ENCODE data around the gene RRAGB.
A peak's percentile ranks its signal among the peaks of the same experiment; 100 is the strongest.
"Not testable (repeated sequence)": the region's sequence is repeated elsewhere in the genome, so short reads cannot be mapped to it uniquely, and the experiment has no call there.

The RRAGB gene, protein sequence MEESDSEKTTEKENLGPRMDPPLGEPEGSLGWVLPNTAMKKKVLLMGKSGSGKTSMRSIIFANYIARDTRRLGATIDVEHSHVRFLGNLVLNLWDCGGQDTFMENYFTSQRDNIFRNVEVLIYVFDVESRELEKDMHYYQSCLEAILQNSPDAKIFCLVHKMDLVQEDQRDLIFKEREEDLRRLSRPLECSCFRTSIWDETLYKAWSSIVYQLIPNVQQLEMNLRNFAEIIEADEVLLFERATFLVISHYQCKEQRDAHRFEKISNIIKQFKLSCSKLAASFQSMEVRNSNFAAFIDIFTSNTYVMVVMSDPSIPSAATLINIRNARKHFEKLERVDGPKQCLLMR

DNA sequence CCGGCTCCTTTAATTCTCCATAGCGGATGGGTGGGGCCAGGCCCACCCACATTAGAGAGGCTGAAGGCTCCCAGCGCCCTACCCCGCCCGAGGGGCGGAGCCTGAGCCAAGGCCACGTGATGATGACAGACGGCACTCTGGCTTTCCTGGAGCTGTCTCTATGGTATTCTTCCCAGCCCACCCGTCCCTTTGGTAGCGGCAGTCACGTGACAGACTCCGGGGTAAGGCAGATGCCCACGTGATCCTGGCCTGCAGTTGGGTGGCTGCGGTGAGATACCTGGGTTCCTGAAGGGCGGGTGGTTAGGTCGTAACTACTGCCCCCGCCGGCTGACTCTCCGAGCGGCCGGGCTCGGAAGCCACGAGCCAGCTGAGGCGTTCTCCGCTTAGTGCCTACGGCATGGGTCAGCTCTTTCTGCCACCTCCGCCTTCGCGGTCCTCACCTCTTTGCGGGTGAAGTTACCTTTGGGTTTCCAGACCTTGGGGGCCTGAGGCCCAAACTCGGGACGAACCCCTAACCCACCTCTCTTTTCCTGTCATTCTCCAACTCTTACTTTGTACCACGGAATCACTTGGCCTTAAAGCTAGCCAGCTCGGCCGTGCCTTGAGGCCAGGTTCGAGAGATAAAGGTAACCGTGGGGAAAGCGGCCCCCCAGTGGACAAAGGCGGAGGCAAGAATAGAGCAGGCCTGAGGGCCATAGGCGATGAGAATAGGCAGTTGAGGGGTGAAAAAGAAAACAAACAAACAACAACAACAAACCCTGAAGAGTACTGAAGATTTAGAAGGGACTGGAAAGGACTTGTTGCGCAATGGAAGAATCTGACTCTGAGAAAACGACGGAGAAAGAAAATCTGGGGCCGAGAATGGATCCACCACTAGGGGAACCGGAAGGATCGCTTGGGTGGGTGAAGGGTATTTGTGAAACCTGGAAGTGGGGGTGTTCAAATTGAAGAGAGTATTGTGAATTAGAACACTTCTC is at the start of gene RRAGB:
Gene RRAGB (plus strand): TSS at position 229 of the 977 bp plus-strand sequence. CDS start 579 bp downstream, at position 808.
- peak; percentile 90 for DNase-seq

DNA sequence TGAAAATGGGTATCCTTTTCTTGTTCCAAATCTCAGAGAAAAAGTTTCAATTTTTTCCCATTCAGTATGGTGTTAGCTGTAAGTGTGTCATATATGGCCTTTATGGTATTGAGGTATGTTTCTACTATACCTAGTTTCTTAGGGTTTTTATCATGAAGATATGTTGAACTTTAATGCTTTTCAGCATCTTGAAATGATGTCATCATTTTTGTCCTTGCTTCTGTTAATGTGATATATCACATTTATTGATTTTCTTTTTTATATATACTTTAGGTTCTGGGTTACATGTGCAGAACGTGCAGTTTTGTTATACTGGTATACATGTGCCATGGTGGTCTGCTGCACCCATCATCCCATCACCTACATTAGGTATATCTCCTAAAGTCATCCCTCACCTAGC is 49.5 kb upstream of the RRAGB start:
- no peak for DNase-seq

DNA sequence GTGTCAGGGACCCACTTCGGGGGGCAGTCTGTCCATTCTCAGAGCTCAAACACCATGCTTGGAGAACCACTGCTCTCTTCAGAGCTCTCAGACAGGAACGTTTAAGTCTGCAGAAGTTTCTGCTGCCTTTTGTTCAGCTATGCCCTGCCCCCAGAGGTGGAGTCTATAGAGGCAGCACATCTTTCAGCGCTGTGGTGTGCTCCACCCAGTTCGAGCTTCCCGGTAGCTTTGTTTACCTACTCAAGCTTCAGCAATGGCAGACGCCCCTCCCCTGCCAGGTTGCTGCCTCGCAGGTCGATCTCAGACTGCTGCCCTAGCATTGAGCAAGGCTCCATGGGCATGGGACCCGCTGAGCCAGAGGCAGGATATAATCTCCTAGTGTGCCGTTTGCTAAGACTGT is 29.0 kb upstream of the RRAGB start:
- not testable (repeated sequence) for DNase-seq

DNA sequence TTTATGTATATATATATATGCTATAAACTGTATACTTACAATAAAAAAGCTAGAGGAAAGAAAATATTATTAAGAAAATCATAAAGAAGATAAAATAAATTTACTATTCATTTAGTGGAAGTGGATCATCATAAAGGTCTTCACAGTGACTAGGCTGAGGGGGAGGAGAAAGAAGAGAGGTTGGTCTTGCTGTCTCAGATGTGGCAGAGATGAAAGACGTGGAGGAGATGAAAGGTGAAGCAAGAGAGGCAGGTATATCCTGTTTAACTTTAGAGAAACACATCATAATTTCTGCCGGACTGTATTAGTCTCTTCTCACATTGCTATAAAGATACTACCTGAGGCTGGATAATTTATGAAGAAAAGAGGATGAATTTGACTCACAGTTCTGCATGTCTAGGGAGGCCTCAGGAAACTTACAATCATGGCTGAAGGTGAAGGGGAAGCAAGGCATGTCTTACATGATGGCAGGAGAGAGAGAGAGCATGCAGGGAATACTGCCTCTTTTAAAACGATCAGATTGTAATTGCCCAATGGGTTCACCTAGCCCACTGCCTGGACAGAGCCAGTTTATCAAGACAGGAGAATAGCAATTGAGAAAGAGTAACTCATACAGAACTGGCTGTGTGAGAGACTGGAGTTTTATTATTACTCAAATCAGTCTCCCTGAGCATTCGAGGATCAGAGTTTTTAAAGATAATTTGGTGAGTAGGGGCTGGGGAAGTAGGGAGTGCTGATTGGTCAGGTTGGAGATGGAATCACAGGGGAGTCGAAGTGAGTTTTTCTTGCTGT is 22.1 kb upstream of the RRAGB start:
- DNase-seq, result no peak

DNA sequence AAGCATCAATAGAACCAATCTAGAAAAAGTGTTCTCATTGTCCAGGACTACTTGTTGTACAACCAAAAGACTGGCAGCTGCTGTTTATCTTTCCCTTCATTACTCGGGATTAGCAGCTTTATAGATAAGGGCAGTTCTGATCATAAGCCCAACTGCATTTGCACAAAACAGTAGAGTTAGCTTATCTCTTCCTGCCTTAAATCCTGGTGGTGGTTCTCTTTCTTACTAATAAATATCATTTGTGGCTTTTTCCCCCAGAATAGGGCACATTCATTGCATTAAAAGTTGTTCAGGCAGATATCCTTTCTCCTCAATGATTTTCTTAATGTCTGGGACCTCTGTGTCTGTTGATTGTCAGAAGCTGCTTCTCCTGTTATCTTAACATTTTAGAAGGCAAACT is 20.2 kb upstream of the RRAGB start:
- DNase-seq, result no peak

DNA sequence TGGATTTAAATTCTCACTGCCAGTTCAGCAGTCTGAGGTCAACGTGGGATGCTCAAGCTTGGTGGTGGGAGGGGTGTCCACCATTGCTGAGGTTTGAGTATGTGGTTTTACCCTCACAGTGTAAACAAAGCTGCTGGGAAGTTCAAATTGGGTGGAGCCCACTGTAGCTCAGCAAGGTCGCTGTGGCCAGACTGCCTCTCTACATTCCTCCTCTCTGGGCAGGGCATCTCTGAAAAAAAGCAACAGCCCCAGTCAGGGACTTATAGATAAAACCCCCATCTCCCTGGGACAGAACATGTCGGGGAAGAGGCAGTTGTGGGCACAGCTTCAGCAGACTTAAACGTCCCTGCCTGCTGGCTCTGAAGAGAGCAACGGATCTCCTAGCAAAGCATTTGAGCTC is 14.9 kb upstream of the RRAGB start:
- no peak for DNase-seq

DNA sequence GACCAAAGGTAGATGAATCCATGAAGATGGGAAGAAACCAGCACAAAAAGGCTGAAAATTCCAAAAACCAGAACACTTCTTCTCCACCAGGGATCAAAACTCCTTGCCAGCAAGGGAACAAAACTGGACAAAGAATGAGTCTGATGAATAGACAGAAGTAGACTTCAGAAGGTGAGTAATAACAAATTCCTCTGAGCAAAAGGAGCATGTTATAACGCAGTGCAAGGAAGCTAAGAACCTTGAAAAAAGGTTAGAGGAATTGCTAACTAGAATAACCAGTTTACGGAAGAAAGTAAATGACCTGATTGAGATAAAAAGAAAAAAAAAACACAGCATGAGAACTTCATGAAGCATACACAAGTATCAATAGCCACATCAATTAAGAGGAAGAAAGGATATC is 14.1 kb upstream of the RRAGB start:
- not testable (repeated sequence) for DNase-seq

DNA sequence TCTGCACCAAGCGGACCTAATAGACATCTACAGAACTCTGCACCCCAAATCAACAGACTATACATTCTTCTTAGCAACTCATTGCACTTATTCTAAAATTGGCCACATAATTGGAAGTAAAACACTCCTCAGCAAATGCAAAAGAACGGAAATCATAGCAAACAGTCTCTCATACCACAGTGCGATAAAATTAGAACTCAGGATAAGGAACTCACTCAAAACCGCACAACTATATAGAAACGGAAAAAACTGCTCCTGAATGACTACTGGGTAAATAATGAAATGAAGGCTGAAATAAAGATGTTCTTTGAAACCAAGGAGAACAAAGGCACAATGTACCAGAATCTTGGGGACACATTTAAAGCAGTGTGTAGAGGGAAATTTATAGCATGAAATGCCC is 12.5 kb upstream of the RRAGB start:
- DNase-seq, result not testable (repeated sequence)

DNA sequence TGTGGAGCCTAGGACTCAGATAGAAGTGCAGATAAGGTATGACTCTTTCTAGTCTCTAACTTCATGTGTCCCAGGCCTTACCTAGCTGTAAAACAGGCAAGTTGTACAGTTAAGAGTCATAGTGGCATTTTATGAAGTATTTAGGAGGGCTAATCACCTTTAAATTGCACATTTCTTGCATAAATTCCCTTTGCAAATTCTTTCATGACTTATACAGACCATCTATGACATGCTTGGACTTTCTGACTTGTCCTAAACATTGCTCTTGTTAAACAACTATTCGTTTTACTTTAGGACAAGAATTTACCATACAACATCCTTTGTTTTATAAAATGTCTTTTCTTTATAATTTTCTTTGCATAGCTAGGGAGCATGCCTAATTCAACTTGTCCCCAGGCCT is 7.8 kb upstream of the RRAGB start:
- no peak for DNase-seq

DNA sequence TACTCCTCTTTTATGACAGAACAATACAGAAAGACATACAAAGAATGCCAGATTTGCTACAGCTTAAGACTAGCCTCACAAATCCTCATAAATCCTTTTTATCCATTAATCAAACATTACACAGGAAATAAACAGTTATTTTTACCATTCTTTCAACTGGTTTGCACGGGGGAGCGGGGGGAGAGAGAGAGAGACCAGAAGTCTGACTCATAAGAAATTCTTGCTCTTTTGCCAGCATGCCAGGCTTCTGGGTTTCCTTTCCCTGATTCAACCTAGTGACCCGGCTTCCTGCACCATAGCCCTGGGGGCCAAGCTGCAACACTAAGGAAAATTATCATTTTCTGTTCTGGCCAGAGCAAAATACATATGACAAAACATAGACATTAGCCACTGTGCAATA is 6.8 kb upstream of the RRAGB start:
- no peak for DNase-seq

DNA sequence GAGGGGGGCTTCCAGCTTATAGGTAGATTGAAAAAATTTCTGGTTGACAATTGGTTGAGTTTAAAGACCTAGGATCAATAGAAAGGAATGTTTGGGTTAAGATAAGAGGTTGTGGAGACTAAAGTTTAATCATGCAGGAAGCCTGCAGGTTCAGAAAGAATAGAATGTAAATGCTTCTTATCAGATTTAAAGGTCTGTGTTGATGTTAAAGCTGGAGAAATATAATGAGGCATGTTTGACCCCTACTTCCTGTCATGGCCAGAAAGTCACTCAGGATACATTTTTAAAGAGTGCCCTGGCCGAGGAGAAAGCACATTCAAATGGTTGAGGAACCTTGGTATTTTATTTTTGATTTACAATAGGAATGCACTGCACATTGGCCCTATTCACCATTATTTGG is 3.9 kb upstream of the RRAGB start:
- no peak for DNase-seq

DNA sequence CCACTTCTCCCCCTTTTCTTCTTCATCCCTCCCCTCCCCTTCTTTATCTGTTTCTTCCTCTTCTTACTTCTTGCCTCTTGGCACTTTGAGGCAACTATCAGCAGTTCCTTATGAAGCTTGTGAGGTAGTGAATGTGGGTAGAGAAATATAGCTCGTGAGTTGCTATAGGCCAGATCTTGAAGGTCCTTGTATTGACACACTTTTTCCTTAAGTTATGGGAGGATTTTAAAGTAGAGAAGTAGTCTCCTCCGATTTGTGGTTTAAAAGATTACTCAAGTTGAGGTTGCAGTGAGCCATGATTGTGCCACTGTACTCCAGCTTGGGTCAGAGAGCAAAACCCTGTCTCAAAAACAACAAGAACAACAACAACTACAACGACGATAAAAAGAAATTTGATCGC is 3.4 kb upstream of the RRAGB start:
- DNase-seq, result no peak

DNA sequence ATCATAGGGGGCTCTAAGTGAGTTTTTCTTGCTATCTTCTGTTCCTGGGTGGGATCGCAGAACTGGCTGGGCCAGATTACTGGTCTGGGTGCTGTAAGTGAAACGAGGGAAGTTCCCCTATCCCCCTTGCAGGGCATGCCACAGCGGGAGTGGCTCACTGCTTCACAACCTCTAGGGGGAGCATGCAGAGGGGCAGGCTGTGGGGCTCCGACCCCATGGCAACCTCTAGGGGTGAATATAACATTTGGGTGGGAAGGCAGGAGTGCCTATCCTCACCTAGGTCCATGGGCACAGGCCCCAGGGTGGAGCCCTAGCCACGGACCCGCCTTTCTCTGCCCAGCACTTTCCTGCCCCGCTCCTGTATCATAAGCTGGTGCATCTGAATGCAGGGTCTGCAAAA is 1.7 kb upstream of the RRAGB start:
- DNase-seq, result no peak

DNA sequence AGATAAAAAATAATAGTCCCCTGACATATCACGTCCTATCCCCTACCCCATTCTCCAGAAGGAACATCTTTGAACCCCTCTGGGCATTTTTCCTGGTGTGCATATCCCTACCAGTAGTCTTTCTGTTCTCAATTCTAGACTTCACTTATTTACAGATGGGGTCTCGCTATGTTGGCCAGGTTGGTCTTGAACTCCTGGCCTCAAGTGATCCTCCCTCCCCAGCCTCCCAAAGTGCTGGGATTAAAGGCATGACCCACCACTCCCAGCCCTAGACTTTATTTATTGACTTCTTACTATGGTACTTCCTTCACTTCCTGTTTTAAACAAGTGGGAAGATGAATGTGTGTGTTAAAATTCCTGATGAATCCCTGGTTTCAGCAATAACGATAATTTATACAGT is 612 bp upstream of the RRAGB start:
- DNase-seq, result no peak

DNA sequence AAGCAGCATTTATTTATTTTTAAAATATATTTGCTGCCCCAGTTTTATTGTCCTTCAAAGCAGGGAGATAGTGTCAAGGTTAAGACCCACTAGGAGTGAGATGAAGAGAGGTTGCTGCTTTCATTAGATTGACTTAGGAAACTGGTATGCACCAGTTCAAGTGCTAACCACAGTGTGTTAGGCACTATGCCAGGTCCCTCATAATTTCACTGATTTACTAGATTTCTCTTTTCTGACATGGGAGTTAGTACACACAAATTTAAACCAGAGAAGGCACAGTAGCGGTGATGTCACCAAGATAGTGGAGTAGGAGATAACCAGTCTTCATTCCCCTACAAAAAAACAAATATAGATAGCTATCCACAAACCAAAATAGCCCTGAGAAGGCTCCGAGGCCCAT is 14.3 kb downstream of the RRAGB start:
- no peak for DNase-seq

DNA sequence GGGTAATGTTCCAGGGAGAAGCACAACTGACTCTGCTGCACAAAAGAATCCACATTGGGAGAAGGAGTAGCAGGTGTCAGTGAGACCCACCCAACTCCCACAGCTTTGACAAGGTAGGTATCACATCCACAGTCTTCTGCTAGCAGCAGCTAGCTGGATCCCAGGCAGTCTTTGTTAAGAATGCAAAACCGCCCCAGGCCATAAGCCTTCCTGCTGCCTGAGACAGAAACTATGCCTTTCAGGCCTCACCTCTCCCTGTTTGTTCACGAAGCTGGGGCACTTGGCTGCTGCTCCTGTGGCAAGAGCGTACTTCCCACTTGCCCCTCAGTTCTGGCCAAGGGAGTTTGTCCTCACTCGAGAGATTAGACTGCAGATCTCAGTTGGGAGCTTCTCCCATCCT is 21.4 kb downstream of the RRAGB start:
- DNase-seq, result no peak

DNA sequence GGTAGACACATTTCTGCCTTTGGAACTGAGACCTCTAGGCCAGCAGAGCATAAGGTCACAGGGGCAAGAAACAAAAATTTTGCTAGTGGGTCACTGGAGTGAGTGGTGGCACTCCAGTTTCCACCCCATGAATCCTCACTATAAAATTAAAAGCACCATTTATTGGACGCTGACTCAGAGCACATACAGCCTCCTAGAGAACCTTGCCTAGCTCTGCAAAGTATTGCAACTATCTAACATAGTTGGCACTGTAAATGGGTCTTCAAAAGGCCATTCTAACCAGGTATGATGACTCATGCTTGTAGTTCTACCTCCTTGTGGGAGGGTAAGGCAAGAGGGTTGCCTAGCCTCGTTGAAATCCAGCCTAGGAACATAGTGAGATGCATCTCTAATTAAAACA is 25.1 kb downstream of the RRAGB start:
- no peak for DNase-seq

DNA sequence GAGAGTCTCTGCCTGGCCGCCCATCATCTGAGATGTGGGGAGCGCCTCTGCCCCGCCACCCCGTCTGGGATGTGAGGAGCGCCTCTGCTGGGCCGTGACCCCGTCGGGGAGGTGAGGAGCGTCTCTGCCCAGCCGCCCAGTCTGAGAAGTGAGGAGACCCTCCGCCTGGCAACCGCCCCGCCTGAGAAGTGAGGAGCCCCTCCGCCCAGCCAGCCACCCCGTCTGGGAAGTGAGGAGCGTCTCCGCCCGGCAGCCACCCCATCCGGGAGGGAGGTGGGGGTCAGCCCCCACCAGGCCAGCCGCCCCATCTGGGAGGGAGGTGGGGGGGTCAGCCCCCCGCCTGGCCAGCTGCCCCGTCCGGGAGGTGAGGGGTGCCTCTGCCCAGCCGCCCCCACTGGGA is 30.9 kb downstream of the RRAGB start:
- DNase-seq, result not testable (repeated sequence)

DNA sequence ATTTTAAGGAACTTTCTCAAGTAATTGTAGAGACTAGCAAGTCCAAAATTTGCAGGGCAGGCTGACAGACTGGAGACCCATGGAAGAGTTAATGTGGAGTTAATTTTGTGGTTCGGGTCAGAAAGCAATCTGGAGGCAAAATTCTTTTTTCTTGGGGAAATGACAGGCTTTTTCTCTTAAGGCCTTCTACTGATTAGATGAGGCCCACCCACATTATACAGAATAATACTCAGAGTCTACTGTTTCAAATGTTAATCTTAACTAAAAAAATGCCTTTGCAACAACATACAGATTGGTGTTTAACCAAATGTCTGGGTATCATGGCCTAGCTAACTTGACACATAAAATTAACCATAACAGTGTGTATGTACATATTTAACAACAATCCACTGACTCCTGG is 32.7 kb downstream of the RRAGB start:
- no peak for DNase-seq

DNA sequence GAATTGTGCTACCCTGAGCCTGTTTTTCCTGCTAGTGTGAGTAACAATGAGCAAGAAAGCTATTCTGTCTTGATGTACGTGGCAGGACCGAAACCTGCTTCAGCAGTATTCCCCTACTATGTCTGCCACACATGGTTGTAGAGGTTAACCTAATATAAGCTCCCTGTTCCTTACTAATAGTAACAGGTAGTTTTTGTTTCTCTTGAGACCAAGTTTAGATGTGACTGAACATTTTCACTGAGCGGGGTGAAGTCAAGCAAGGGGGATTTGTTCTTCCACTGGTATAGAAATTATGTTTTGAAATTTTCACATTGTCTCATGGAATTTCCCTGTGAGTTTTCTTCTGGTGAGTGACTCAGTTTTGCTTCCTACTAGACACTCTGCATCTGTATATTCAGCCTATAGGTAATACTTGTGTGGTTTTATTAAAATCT is 37.3 kb downstream of the RRAGB start:
- DNase-seq, result peak; percentile 2

DNA sequence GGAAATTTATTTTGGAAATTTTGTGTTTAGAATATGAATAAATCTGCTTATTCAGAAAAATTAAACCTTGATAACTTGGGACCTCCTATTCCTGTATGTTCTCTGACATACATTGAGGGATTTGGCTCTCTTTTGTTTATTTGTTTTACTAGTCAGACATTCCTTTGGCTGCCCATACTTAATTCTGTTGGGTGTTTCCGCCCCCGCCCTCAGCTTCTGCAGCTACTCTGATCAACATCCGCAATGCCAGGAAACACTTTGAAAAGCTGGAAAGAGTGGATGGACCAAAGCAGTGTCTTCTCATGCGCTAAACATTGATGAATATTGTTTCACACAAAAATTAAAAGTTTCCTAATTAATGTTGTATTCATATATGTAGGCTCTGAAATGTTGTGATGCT is 40.5 kb downstream of the RRAGB start:
- DNase-seq, result no peak

DNA sequence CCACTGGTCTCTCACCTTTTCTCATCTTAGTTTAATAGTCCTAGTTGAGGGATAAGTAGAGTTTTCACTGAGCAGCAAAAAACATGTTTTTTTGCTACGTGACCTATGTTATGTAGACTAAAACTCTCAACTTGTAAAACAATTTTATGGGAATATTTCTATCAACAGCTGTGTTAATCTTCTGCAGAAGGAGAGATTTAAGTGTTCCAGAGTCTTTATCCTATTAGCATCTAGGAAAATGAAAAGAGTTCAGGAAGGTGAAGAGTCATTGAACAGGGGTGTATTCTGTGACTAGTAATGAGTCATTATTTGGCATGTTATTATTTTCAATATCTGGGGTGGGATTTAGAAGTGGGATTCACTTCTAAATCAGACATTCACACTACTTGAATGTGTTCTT is 41.9 kb downstream of the RRAGB start:
- no peak for DNase-seq

DNA sequence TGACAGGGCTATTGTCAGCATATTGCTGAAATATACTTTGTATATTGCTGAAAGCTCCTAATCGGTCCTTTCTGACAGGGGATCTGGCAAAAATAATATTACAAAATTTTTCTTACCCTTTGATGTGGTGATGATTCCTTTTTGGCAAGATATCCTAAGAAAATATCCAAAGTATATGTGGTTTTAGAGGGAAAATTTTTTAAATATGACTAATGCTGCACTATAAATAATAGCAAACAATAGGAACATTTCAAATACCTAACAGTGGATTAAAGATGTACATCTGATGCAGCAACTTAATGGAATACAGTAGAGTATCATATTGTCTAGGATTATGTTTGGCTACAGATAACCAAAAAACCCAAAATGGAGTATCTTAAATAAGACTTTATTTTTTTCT is 49.6 kb downstream of the RRAGB start:
- no peak for DNase-seq
